ENCODE data around the gene ETF1. TPM values are rescaled to one million over a fixed set of nuclear protein-coding genes. Genes with fewer than 3 reads are reported as not detected.
"Not testable (repeated sequence)": the region's sequence is repeated elsewhere in the genome, so short reads cannot be mapped to it uniquely, and the experiment has no call there.

ETF1 gene
- total RNA-seq, 1 experiment from 2014 or later: 208 TPM

GRCh38 chr5:138491284-138491648, 51.8 kb downstream of the ETF1 start:
- DNase-seq (ENCODE audit: low read depth): peak; percentile 6

- peak; percentile 9 for DNase-seq (ENCODE audit: low read depth)
These were observed 52.3 kb downstream of the ETF1 start for GRCh38 chr5:138490648-138491283.

GRCh38 chr5:138489683-138490061, 53.4 kb downstream of the ETF1 start:
- no peak for DNase-seq (ENCODE audit: low read depth)

GRCh38 chr5:138488481-138488945, 54.5 kb downstream of the ETF1 start:
- DNase-seq (ENCODE audit: low read depth): peak; percentile 83

GRCh38 chr5:138482638-138483037, 60.4 kb downstream of the ETF1 start:
- no peak for DNase-seq (ENCODE audit: low read depth)

- DNase-seq (ENCODE audit: low read depth): no peak
These were observed 66.1 kb downstream of the ETF1 start for GRCh38 chr5:138476918-138477317.

GRCh38 chr5:138473151-138473550, 69.9 kb downstream of the ETF1 start:
- DNase-seq (ENCODE audit: low read depth): not testable (repeated sequence)

- DNase-seq (ENCODE audit: low read depth): no peak
These were observed 70.7 kb downstream of the ETF1 start for GRCh38 chr5:138472353-138472752.

GRCh38 chr5:138471052-138471361, 72.0 kb downstream of the ETF1 start:
- no peak for DNase-seq (ENCODE audit: low read depth)

GRCh38 chr5:138470322-138471051, 72.5 kb downstream of the ETF1 start:
- DNase-seq (ENCODE audit: low read depth): peak; percentile 81

GRCh38 chr5:138469540-138470321, 73.3 kb downstream of the ETF1 start:
- DNase-seq (ENCODE audit: low read depth): peak; percentile 93

GRCh38 chr5:138468966-138469539, 74.0 kb downstream of the ETF1 start:
- no peak for DNase-seq (ENCODE audit: low read depth)

GRCh38 chr5:138468133-138468965, 74.7 kb downstream of the ETF1 start:
- peak; percentile 56 for DNase-seq (ENCODE audit: low read depth)

GRCh38 chr5:138467711-138468132, 75.3 kb downstream of the ETF1 start:
- no peak for DNase-seq (ENCODE audit: low read depth)

- peak; percentile 56 for DNase-seq (ENCODE audit: low read depth)
These were observed 75.9 kb downstream of the ETF1 start for GRCh38 chr5:138466900-138467710.

GRCh38 chr5:138466125-138466899, 76.7 kb downstream of the ETF1 start:
- DNase-seq (ENCODE audit: low read depth): peak; percentile 39

GRCh38 chr5:138465261-138466124, 77.5 kb downstream of the ETF1 start, which contains the start of gene EGR1:
Gene EGR1 (plus strand): TSS chr5:138465479. CDS start chr5:138465762, 283 bp downstream.
- DNase-seq (ENCODE audit: low read depth): peak; percentile 96

GRCh38 chr5:138464388-138465260, 78.4 kb downstream of the ETF1 start:
- peak; percentile 99 for DNase-seq (ENCODE audit: low read depth)

Measured in Daoy (cell line).